Smooth muscle cell (in vitro differentiated cells): Measurements from ENCODE around the gene GCN1. TPM values are rescaled to one million over a fixed set of nuclear protein-coding genes. Genes with fewer than 3 reads are reported as not detected.

Source experiments
- DNase-seq: peaks from one replicate; lab custom pipeline; 2025; ENCODE audit not compliant: unreplicated experiment; lab: John Stamatoyannopoulos, UW
- H2AFZ ChIP-seq: fragments of 200-600 bp; sonication (generic); 2 replicates; pipeline ENCODE4 v1.6.0; 2016; ENCODE audit warnings: antibody characterized with exemption, low read depth, mild to moderate bottlenecking
- H3F3A ChIP-seq: fragments of 200-600 bp; sonication (generic); 2 replicates; pipeline ENCODE4 v1.6.0; 2017; ENCODE audit warnings: antibody characterized with exemption, low read depth
- H3K27ac ChIP-seq: fragments of 200-600 bp; sonication (generic); 2 replicates; pipeline ENCODE4 v1.5.1; 2016; ENCODE audit warnings: low read depth, mild to moderate bottlenecking
- H3K27me3 ChIP-seq: fragments of 200-600 bp; sonication (generic); 2 replicates; pipeline ENCODE4 v1.6.1; 2016; ENCODE audit warnings: low read depth, mild to moderate bottlenecking
- H3K36me3 ChIP-seq: fragments of 200-600 bp; sonication (generic); 2 replicates; pipeline ENCODE4 v1.5.1; 2016; ENCODE audit warnings: low read depth
- H3K4me1 ChIP-seq: fragments of 200-600 bp; sonication (generic); 2 replicates; pipeline ENCODE4 v1.5.1; 2016; ENCODE audit warnings: low read depth
- H3K4me2 ChIP-seq: fragments of 200-600 bp; sonication (generic); 2 replicates; pipeline ENCODE4 v1.6.0; 2016; ENCODE audit warnings: mild to moderate bottlenecking
- H3K4me3 ChIP-seq: fragments of 200-600 bp; sonication (generic); 2 replicates; pipeline ENCODE4 v1.5.1; 2016; ENCODE audit warnings: mild to moderate bottlenecking
- H3K79me2 ChIP-seq: fragments of 200-600 bp; sonication (generic); 2 replicates; pipeline ENCODE4 v1.6.0; 2016; ENCODE audit warnings: low read depth, mild to moderate bottlenecking
- H3K9ac ChIP-seq: fragments of 200-600 bp; sonication (generic); 2 replicates; pipeline ENCODE4 v1.6.0; 2016; ENCODE audit warnings: low read depth
- H3K9me3 ChIP-seq: fragments of 200-600 bp; sonication (generic); replicated peaks from 2 replicates; pipeline ENCODE4 v1.5.1; 2016; ENCODE audit warnings: low read depth
- H4K20me1 ChIP-seq: fragments of 200-600 bp; sonication (generic); 2 replicates; pipeline ENCODE4 v1.6.0; 2016; ENCODE audit warnings: low read depth
- CTCF ChIP-seq: fragments of 200-600 bp; sonication (generic); IDR thresholded peaks from 2 replicates; pipeline ENCODE4 v1.5.1; 2017; ENCODE audit warnings: borderline replicate concordance, mild to moderate bottlenecking, antibody characterized with exemption; ENCODE audit not compliant: insufficient read depth, poor library complexity, severe bottlenecking
- WGBS: methylation state at CpG from one replicate; pipeline ENCODE4 v1.1.7; 2016; ENCODE audit warnings: low lambda C conversion rate; 5-methylcytosine and 5-hydroxymethylcytosine counted together
- polyA plus RNA-seq: library from polyadenylated mRNA; unstranded; fragments of >200 nt; fragmentation: Nextera tagmentation; extraction: Ambion mirVana; gene quantifications from 2 replicates; pipeline ENCODE4 v1.2.1, GENCODE V29; 2016
- total RNA-seq: library from RNA; depleted of rRNA; stranded (reverse); fragments of >200 nt; gene quantifications from 2 replicates; pipeline ENCODE4 v1.2.3, GENCODE V29; 2014

The GCN1 gene
- total and polyA plus RNA-seq, 2 experiments from 2014 or later, result 31.6 to 44.3 TPM

- WGBS, result 94% methylated on average over 5 of the region's 5 CpGs
- H3K4me2 ChIP-seq, result no peak overlapping the region
Measured at GRCh38 chr12:120139958-120140357, 54.6 kb downstream of the GCN1 start.

GRCh38 chr12:120138366-120138765 is 56.1 kb downstream of the GCN1 start:
- Histone ChIP-seq H4K20me1 (peaks cover 10% of the 10 kb centered on the region), H3K36me3 (peaks cover 31% of the 10 kb centered on the region), H3K9ac (no peak overlapping the region), H3K4me2 (no peak overlapping the region), H3F3A (no peaks in the 10 kb centered on the region), H3K27me3 (no peaks in the 10 kb centered on the region), H3K79me2 (no peaks in the 10 kb centered on the region), H2AFZ (no peak overlapping the region), H3K9me3 (no peaks in the 10 kb centered on the region), H3K27ac (no peak overlapping the region), H3K4me3 (no peak overlapping the region), H3K4me1 (no peaks in the 10 kb centered on the region)
- WGBS, result 95% methylated on average over 9 of the region's 9 CpGs
- no peak for DNase-seq
- TF ChIP-seq CTCF, result no peak

More at GRCh38 chr12:120139958-120140357, 54.6 kb downstream of the GCN1 start:
- peaks cover 27% of the 10 kb centered on the region for H3K36me3 ChIP-seq
- no peaks in the 10 kb centered on the region for H3F3A ChIP-seq
- no peak for TF ChIP-seq CTCF
- no peaks in the 10 kb centered on the region for H3K79me2 ChIP-seq
- H3K9me3 ChIP-seq, result no peaks in the 10 kb centered on the region
- DNase-seq, result no peak
- no peaks in the 10 kb centered on the region for H3K27me3 ChIP-seq
- peaks cover 10% of the 10 kb centered on the region for H4K20me1 ChIP-seq
- no peak overlapping the region for H3K9ac ChIP-seq
- H3K4me1 ChIP-seq, result no peaks in the 10 kb centered on the region
- H3K4me3 ChIP-seq, result no peak overlapping the region
- H3K27ac ChIP-seq, result no peak overlapping the region
- H2AFZ ChIP-seq, result no peak overlapping the region

- 96% methylated on average over 11 of the region's 11 CpGs for WGBS
- Histone ChIP-seq H3K9ac (no peak overlapping the region), H3K4me2 (no peak overlapping the region), H3K36me3 (peaks cover 30% of the 10 kb centered on the region), H3K4me3 (no peak overlapping the region), H3F3A (no peaks in the 10 kb centered on the region), H3K27ac (no peak overlapping the region), H3K27me3 (no peaks in the 10 kb centered on the region), H4K20me1 (peaks cover 10% of the 10 kb centered on the region), H3K4me1 (no peaks in the 10 kb centered on the region), H2AFZ (no peak overlapping the region), H3K9me3 (no peaks in the 10 kb centered on the region), H3K79me2 (no peaks in the 10 kb centered on the region)
- no peak for TF ChIP-seq CTCF
- DNase-seq, result no peak
Measured at GRCh38 chr12:120137833-120138232, 56.7 kb downstream of the GCN1 start.

- H3K36me3 ChIP-seq, result peaks cover 17% of the 10 kb centered on the region
- H3K4me1 ChIP-seq, result no peaks in the 10 kb centered on the region
- no peak for DNase-seq
- H4K20me1 ChIP-seq, result peaks cover 10% of the 10 kb centered on the region
- WGBS, result 83% methylated on average over 11 of the region's 11 CpGs
- no peak for TF ChIP-seq CTCF
- H3K79me2 ChIP-seq, result no peaks in the 10 kb centered on the region
- no peak overlapping the region for H2AFZ ChIP-seq
- no peaks in the 10 kb centered on the region for H3F3A ChIP-seq
- no peak overlapping the region for H3K4me3 ChIP-seq
- H3K9ac ChIP-seq, result no peak overlapping the region
- H3K27ac ChIP-seq, result no peak overlapping the region
- H3K27me3 ChIP-seq, result no peaks in the 10 kb centered on the region
- no peaks in the 10 kb centered on the region for H3K9me3 ChIP-seq
- no peak overlapping the region for H3K4me2 ChIP-seq
Measured at GRCh38 chr12:120136093-120136770, 58.3 kb downstream of the GCN1 start.
